HCT116 (cell line): Measurements from ENCODE around the gene ENHO. TPM values are rescaled to one million over a fixed set of nuclear protein-coding genes. Genes with fewer than 3 reads are reported as not detected.

Experiments
- ATAC-seq: fragments of 200-7000 bp; cut with Tn5 transposase; 2 replicates; pipeline ENCODE4 v1.9.1; 2020; ENCODE audit warnings: mild to moderate bottlenecking, moderate library complexity
- BruUV-seq: library from RNA; stranded (reverse); fragments of 400-500 nt; replicated peaks from 2 replicates; lab custom pipeline; 2021; lab: Mats Ljungman, UMichigan
- CTCF ChIA-PET: fragments of 300-600 bp; sonication (Branson Sonifier 250); formaldehyde crosslinking; loops from one replicate; lab custom pipeline; 2021; ENCODE audit warnings: antibody characterized with exemption; lab: Charles Lee
- POLR2A ChIA-PET: fragments of 300-600, 350-600 bp; sonication (Branson Sonifier 250); formaldehyde crosslinking; loops from one replicate; lab custom pipeline; 2021; ENCODE audit warnings: antibody characterized with exemption; lab: Charles Lee
- RAD21 ChIA-PET, 2 experiments: fragments of 300-600 bp; sonication (Branson Sonifier 250); formaldehyde crosslinking; loops; one replicate each; lab custom pipeline; 2023; ENCODE audit warnings: low total read pairs in 2 of 2; ENCODE audit not compliant: uncharacterized antibody in 2 of 2, unreplicated experiment in 2 of 2, low non-redundant PET in 1 of 2; lab: Charles Lee
- DNase-seq: peaks from one replicate; pipeline ENCODE4 v3.0.0-alpha.2; 2010; ENCODE audit warnings: low read depth, low spot score
- H2AFZ ChIP-seq: fragments of 200-600 bp; shearing (Covaris generic), sonication (generic); 2 replicates; pipeline ENCODE4 v1.6.1; 2017; ENCODE audit warnings: low read depth, mixed run types, mixed read lengths, antibody characterized with exemption, low read length; ENCODE audit not compliant: poor library complexity, severe bottlenecking
- H3K27ac ChIP-seq: 2 replicates; pipeline ENCODE4 v1.5.1; 2012; ENCODE audit warnings: low read depth, low read length
- H3K27me3 ChIP-seq: fragments of 200-600 bp; sonication (generic); 2 replicates; pipeline ENCODE4 v1.6.1; 2016; ENCODE audit warnings: mixed run types, low read length, mixed read lengths; ENCODE audit not compliant: insufficient read depth
- H3K36me3 ChIP-seq, 2 experiments: fragments of 200-500 bp in 1 of 2; fragments of 200-600 bp in 1 of 2; sonication (Bioruptor generic) in 1 of 2; sonication (generic) in 1 of 2; 2 replicates each; pipeline versions ENCODE4 v1.5.1 to v1.6.1; 2014 to 2016; ENCODE audit warnings: low read length in 2 of 2, inconsistent platforms in 1 of 2, mixed read lengths in 1 of 2, mixed run types in 1 of 2; ENCODE audit not compliant: insufficient read depth in 2 of 2, control insufficient read depth in 1 of 2
- H3K4me1 ChIP-seq, 2 experiments: fragments of 200-600 bp in 1 of 2; sonication (generic) in 1 of 2; 2 replicates each; pipeline versions ENCODE4 v1.5.1 to v1.6.1; 2012 to 2017; ENCODE audit warnings: low read length in 2 of 2, inconsistent platforms in 1 of 2, mild to moderate bottlenecking in 1 of 2, mixed read lengths in 1 of 2, mixed run types in 1 of 2, moderate library complexity in 1 of 2; ENCODE audit not compliant: insufficient read depth in 2 of 2, control insufficient read depth in 1 of 2
- H3K4me2 ChIP-seq: fragments of 200-600 bp; sonication (generic); 2 replicates; pipeline ENCODE4 v1.6.1; 2017; ENCODE audit warnings: mixed run types, low read length, mixed read lengths
- H3K4me3 ChIP-seq, 2 experiments: fragments of 200-600 bp in 1 of 2; sonication (generic) in 1 of 2; replicated peaks in 1 of 2; 2 replicates each; pipeline ENCODE4 v1.5.1; 2011 to 2016; ENCODE audit warnings: low read length in 2 of 2, control low read depth in 1 of 2, low read depth in 1 of 2, mild to moderate bottlenecking in 1 of 2, mixed read lengths in 1 of 2, mixed run types in 1 of 2
- H3K79me2 ChIP-seq: fragments of 200-600 bp; sonication (generic); 2 replicates; pipeline ENCODE4 v1.6.1; 2017; ENCODE audit warnings: mild to moderate bottlenecking, mixed run types, low read length, moderate library complexity, mixed read lengths; ENCODE audit not compliant: insufficient read depth
- H3K9ac ChIP-seq: fragments of 200-600 bp; sonication (generic); 2 replicates; pipeline ENCODE4 v1.6.1; 2016; ENCODE audit warnings: low read length, mixed read lengths
- H3K9me2 ChIP-seq: fragments of 200-600 bp; sonication (generic), shearing (Covaris generic); 2 replicates; pipeline ENCODE4 v1.6.1; 2017; ENCODE audit warnings: mixed run types, mild to moderate bottlenecking, moderate library complexity; ENCODE audit not compliant: insufficient read depth
- H3K9me3 ChIP-seq, 2 experiments: fragments of 200-500 bp in 1 of 2; fragments of 200-600 bp in 1 of 2; sonication (Bioruptor generic) in 1 of 2; sonication (generic) in 1 of 2; 2 replicates each; pipeline ENCODE4 v1.6.1; 2014 to 2017; ENCODE audit warnings: low read length in 2 of 2, mixed read lengths in 2 of 2, inconsistent platforms in 1 of 2, low read depth in 1 of 2, mild to moderate bottlenecking in 1 of 2, mixed run types in 1 of 2, moderate library complexity in 1 of 2; ENCODE audit not compliant: control insufficient read depth in 1 of 2, insufficient read depth in 1 of 2
- H4K20me1 ChIP-seq: fragments of 200-600 bp; sonication (generic), shearing (Covaris generic); 2 replicates; pipeline ENCODE4 v1.6.1; 2017; ENCODE audit warnings: mixed run types, mild to moderate bottlenecking, moderate library complexity; ENCODE audit not compliant: insufficient read depth
- CEBPB ChIP-seq: IDR thresholded peaks from 2 replicates; pipeline ENCODE4 v1.6.1; 2012; ENCODE audit warnings: low read depth
- CTCF ChIP-seq, 3 experiments: fragments of 200-600 bp in 1 of 3; sonication (generic) in 1 of 3; IDR thresholded peaks in 2 of 3; conservative IDR thresholded peaks in 1 of 3; 2 replicates each; pipeline ENCODE4 v1.5.1; 2012 to 2017; ENCODE audit warnings: low read depth in 2 of 3, low read length in 2 of 3, antibody characterized with exemption in 1 of 3, borderline replicate concordance in 1 of 3, control low read depth in 1 of 3, mild to moderate bottlenecking in 1 of 3, mixed read lengths in 1 of 3, mixed run types in 1 of 3, moderate library complexity in 1 of 3; ENCODE audit not compliant: insufficient read depth in 1 of 3
- EGR1 ChIP-seq: IDR thresholded peaks from 2 replicates; pipeline ENCODE4 v1.6.1; 2012; ENCODE audit warnings: low read depth
- ELF1 ChIP-seq: IDR thresholded peaks from 2 replicates; pipeline ENCODE4 v1.6.1; 2012; ENCODE audit warnings: low read depth, borderline replicate concordance
- EZH2 ChIP-seq: fragments of 200-600 bp; sonication (generic); IDR thresholded peaks from 2 replicates; pipeline ENCODE4 v1.6.1; 2017; ENCODE audit warnings: antibody characterized with exemption, mixed run types
- EZH2phosphoT487 ChIP-seq: fragments of 200-600 bp; IDR thresholded peaks from 2 replicates; pipeline ENCODE4 v1.6.1; 2018; ENCODE audit warnings: antibody characterized with exemption, borderline replicate concordance
- FOSL1 ChIP-seq: IDR thresholded peaks from 2 replicates; pipeline ENCODE4 v1.6.1; 2012; ENCODE audit warnings: low read depth
- JUND ChIP-seq: IDR thresholded peaks from 2 replicates; pipeline ENCODE4 v1.6.1; 2012
- MAX ChIP-seq: IDR thresholded peaks from 2 replicates; pipeline ENCODE4 v1.6.1; 2012
- POLR2A ChIP-seq: IDR thresholded peaks from 2 replicates; pipeline ENCODE4 v1.7.0; 2011; ENCODE audit warnings: borderline replicate concordance; ENCODE audit not compliant: insufficient read depth, insufficient read length; ENCODE audit errors: extremely low read depth
- RAD21 ChIP-seq: IDR thresholded peaks from 2 replicates; pipeline ENCODE4 v1.6.1; 2012; ENCODE audit warnings: low read depth, mild to moderate bottlenecking
- SIN3A ChIP-seq: IDR thresholded peaks from 2 replicates; pipeline ENCODE4 v1.6.1; 2012; ENCODE audit warnings: low read depth
- SP1 ChIP-seq: IDR thresholded peaks from 2 replicates; pipeline ENCODE4 v1.6.1; 2012; ENCODE audit warnings: low read depth
- SRF ChIP-seq: IDR thresholded peaks from 2 replicates; pipeline ENCODE4 v1.6.1; 2012; ENCODE audit warnings: low read depth
- TCF7L2 ChIP-seq: IDR thresholded peaks from 2 replicates; pipeline ENCODE4 v1.7.0; 2011; ENCODE audit warnings: borderline replicate concordance, inconsistent platforms; ENCODE audit not compliant: insufficient read depth, insufficient read length; ENCODE audit errors: extremely low read depth
- YY1 ChIP-seq: IDR thresholded peaks from 2 replicates; pipeline ENCODE4 v1.6.1; 2011; ENCODE audit warnings: low read length, low read depth, moderate library complexity, mild to moderate bottlenecking; ENCODE audit not compliant: insufficient replicate concordance; ENCODE audit errors: extremely low read depth
- ZFX ChIP-seq: fragments of 450-650 bp; IDR thresholded peaks from 2 replicates; pipeline ENCODE4 v1.6.1; 2017
- intact Hi-C: fragments of 100-400 bp; cut with micrococcal nuclease; formaldehyde crosslinking; loops from 2 replicates; pipeline ENCODE4 v1.10.0; 2022
- total RNA-seq: library from RNA; stranded (reverse); gene quantifications from one replicate; pipeline ENCODE4 v1.2.1, GENCODE V29; 2021; ENCODE audit not compliant: unreplicated experiment
- TF ChIP-seq, protein P1 (sequence below): IDR thresholded peaks from 2 replicates; pipeline ENCODE4 v1.6.1; 2011; ENCODE audit warnings: mild to moderate bottlenecking, low read length, moderate library complexity; ENCODE audit not compliant: insufficient replicate concordance; ENCODE audit errors: extremely low read depth

The ENHO gene
- total RNA-seq, 1 experiment from 2014 or later, result 6.1 TPM

- TF ChIP-seq ELF1, result no peak
Observed at GRCh38 chr9:34491596-34491995, 31.2 kb downstream of the ENHO start (continued).

DNA sequence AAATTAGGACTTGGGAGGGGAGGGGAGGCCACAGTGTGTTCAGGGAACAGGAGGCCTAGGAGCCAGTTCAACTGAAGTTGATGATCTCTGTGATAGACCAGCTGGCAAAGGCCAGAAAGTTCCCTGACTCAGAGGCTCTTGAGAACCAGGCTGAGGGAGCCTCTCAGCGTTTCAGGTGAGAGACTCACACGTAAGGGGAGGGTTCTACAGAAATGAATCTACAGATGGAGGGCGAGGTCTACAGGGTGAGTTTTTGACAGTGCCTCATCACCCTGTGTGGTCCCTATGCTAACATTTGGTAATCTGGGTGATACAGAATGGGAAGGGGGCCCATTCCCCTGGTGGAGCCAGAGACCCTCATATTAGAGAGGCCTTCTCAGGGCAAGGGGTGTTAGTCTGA is 32.0 kb downstream of the ENHO start:
- ChIA-PET POLR2A (no interaction called here), RAD21 (no interaction called here), CTCF (interaction anchor here (1.1 to 1.3 kb wide), 2 partner anchors 57 to 87 kb away, joined by 3 to 4 read pairs; no protein-coding TSS in a partner anchor)
- TF ChIP-seq POLR2A, result no peak
- no peak for TF ChIP-seq JUND
- no peak for TF ChIP-seq CTCF (IDR thresholded peaks at IDR 0.05 in 2 of 3, conservative IDR thresholded peaks at IDR 0.05 in 1 of 3; ENCODE audit: borderline replicate concordance in 1 of 3, insufficient read depth in 1 of 3, low read depth in 2 of 3, low read length in 2 of 3)
- TF ChIP-seq SIN3A, result no peak
- TF ChIP-seq RAD21, result no peak
- no peak for TF ChIP-seq SRF
- no peak for TF ChIP-seq CEBPB
- no peak for TF ChIP-seq EZH2phosphoT487
- TF ChIP-seq SP1, result no peak
- no peak for TF ChIP-seq ZFX
- TF ChIP-seq, protein P1, sequence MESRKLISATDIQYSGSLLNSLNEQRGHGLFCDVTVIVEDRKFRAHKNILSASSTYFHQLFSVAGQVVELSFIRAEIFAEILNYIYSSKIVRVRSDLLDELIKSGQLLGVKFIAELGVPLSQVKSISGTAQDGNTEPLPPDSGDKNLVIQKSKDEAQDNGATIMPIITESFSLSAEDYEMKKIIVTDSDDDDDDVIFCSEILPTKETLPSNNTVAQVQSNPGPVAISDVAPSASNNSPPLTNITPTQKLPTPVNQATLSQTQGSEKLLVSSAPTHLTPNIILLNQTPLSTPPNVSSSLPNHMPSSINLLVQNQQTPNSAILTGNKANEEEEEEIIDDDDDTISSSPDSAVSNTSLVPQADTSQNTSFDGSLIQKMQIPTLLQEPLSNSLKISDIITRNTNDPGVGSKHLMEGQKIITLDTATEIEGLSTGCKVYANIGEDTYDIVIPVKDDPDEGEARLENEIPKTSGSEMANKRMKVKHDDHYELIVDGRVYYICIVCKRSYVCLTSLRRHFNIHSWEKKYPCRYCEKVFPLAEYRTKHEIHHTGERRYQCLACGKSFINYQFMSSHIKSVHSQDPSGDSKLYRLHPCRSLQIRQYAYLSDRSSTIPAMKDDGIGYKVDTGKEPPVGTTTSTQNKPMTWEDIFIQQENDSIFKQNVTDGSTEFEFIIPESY, result no peak
- no peak for TF ChIP-seq YY1
- TF ChIP-seq EZH2, result no peak
- TF ChIP-seq ELF1, result no peak
- TF ChIP-seq EGR1, result no peak
- no peak for TF ChIP-seq FOSL1
- no peak for TF ChIP-seq TCF7L2
- TF ChIP-seq MAX, result no peak
- H3K9me2 ChIP-seq, result no peaks in the 10 kb centered on the region
- DNase-seq (no peak), ATAC-seq (no peak)
- no peaks in the 10 kb centered on the region for H3K79me2 ChIP-seq
- intact Hi-C loops, result no loop called here
- H3K4me3 ChIP-seq, result no peak overlapping the region
- peaks cover 4% of the 10 kb centered on the region; the same call in 1 of the 2 replicates for H3K27me3 ChIP-seq
- no peak overlapping the region for H3K9ac ChIP-seq
- no TSS peak for BruUV-seq
- no peaks in the 10 kb centered on the region for H3K4me1 ChIP-seq
- no peak overlapping the region for H3K27ac ChIP-seq
- no peak overlapping the region for H3K4me2 ChIP-seq
- H3K9me3 ChIP-seq, result no peaks in the 10 kb centered on the region
- H2AFZ ChIP-seq, result no peak overlapping the region
- H4K20me1 ChIP-seq, result no peaks in the 10 kb centered on the region
- H3K36me3 ChIP-seq, result no peaks in the 10 kb centered on the region
